Neuronal stem cell (in vitro differentiated cells): Measurements from ENCODE around the gene FHIP1A.

Experiments used
- DNase-seq: peaks from one replicate; pipeline ENCODE4 v3.0.0-alpha.2; 2013; ENCODE audit warnings: low spot score
- H2AFZ ChIP-seq: one replicate; pipeline ENCODE4 v1.6.1; 2013; ENCODE audit warnings: mild to moderate bottlenecking, low read length, inconsistent platforms
- H2AK5ac ChIP-seq: 2 replicates; pipeline ENCODE4 v1.6.1; 2013; ENCODE audit warnings: low read depth, mild to moderate bottlenecking, inconsistent platforms, low read length, moderate library complexity, mixed read lengths
- H2BK120ac ChIP-seq: 2 replicates; pipeline ENCODE4 v1.6.1; 2013; ENCODE audit warnings: low read depth, mild to moderate bottlenecking, inconsistent platforms, low read length, moderate library complexity, mixed read lengths
- H2BK12ac ChIP-seq: one replicate; pipeline ENCODE4 v1.6.1; 2013; ENCODE audit warnings: low read length, inconsistent platforms
- H2BK15ac ChIP-seq: 2 replicates; pipeline ENCODE4 v1.6.1; 2013; ENCODE audit warnings: mild to moderate bottlenecking, low read length, inconsistent platforms, mixed read lengths
- H2BK5ac ChIP-seq: one replicate; pipeline ENCODE4 v1.6.1; 2013; ENCODE audit warnings: inconsistent platforms, mild to moderate bottlenecking, low read length, moderate library complexity
- H3K14ac ChIP-seq: one replicate; pipeline ENCODE4 v1.6.1; 2013; ENCODE audit warnings: low read length, inconsistent platforms
- H3K18ac ChIP-seq: 2 replicates; pipeline ENCODE4 v1.6.1; 2013; ENCODE audit warnings: low read length, inconsistent platforms
- H3K23ac ChIP-seq: 2 replicates; pipeline ENCODE4 v1.6.1; 2013; ENCODE audit warnings: low read depth, mild to moderate bottlenecking, mixed read lengths, low read length, inconsistent platforms; ENCODE audit not compliant: poor library complexity
- H3K27ac ChIP-seq: replicated peaks from 3 replicates; pipeline ENCODE4 v1.5.1; 2013; ENCODE audit warnings: low read length, inconsistent platforms
- H3K27me3 ChIP-seq, 3 experiments: 2 replicates each; pipeline ENCODE4 v1.6.1; 2013; ENCODE audit warnings: low read length in 3 of 3, mild to moderate bottlenecking in 2 of 3, inconsistent platforms in 1 of 3, low read depth in 1 of 3, mixed read lengths in 1 of 3, moderate library complexity in 1 of 3; ENCODE audit not compliant: control insufficient read depth in 3 of 3, insufficient read depth in 3 of 3
- H3K36me3 ChIP-seq, 2 donors: replicated peaks in 1 of 2; 2 replicates each; pipeline ENCODE4 v1.6.1; 2013; ENCODE audit warnings: low read length in 2 of 2; ENCODE audit not compliant: control insufficient read depth in 2 of 2, insufficient read depth in 2 of 2
- H3K4ac ChIP-seq: 2 replicates; pipeline ENCODE4 v1.6.1; 2013; ENCODE audit warnings: inconsistent platforms, mild to moderate bottlenecking, low read length, moderate library complexity
- H3K4me1 ChIP-seq, 2 donors: 1 replicate in 1 of 2; 2 replicates in 1 of 2; pipeline ENCODE4 v1.6.1; 2013; ENCODE audit warnings: low read length in 2 of 2, low read depth in 1 of 2; ENCODE audit not compliant: control insufficient read depth in 2 of 2, insufficient read depth in 1 of 2
- H3K4me2 ChIP-seq: one replicate; pipeline ENCODE4 v1.6.1; 2013; ENCODE audit warnings: mild to moderate bottlenecking, low read length, inconsistent platforms; ENCODE audit not compliant: insufficient read depth, poor library complexity, severe bottlenecking
- H3K4me3 ChIP-seq, 2 donors: 2 replicates each; pipeline ENCODE4 v1.5.1; 2013; ENCODE audit warnings: low read length in 2 of 2, mild to moderate bottlenecking in 2 of 2, inconsistent platforms in 1 of 2, moderate library complexity in 1 of 2
- H3K79me1 ChIP-seq: one replicate; pipeline ENCODE4 v1.6.1; 2013; ENCODE audit warnings: low read depth, mild to moderate bottlenecking, inconsistent platforms, low read length, moderate library complexity
- H3K9ac ChIP-seq: one replicate; pipeline ENCODE4 v1.6.1; 2013; ENCODE audit warnings: mild to moderate bottlenecking, low read depth, low read length, inconsistent platforms; ENCODE audit not compliant: poor library complexity
- H3K9me3 ChIP-seq, 2 donors: replicated peaks in 1 of 2; 2 replicates each; pipeline versions ENCODE3 to v1.6.1; 2013; ENCODE audit warnings: low read length in 2 of 2, mild to moderate bottlenecking in 2 of 2, inconsistent platforms in 1 of 2, low read depth in 1 of 2, mixed read lengths in 1 of 2, moderate library complexity in 1 of 2; ENCODE audit not compliant: control insufficient read depth in 2 of 2, insufficient read depth in 1 of 2
- H4K8ac ChIP-seq: one replicate; pipeline ENCODE4 v1.6.1; 2013; ENCODE audit warnings: low read depth, mild to moderate bottlenecking, inconsistent platforms, low read length, moderate library complexity
- H4K91ac ChIP-seq: one replicate; pipeline ENCODE4 v1.6.1; 2013; ENCODE audit warnings: low read length, low read depth, mild to moderate bottlenecking, inconsistent platforms; ENCODE audit not compliant: poor library complexity
- WGBS, 2 donors: extraction: QIAGEN DNeasy Blood & Tissue Kit; methylation state at CpG; one replicate each; pipeline ENCODE4 v1.1.7; 2013; ENCODE audit warnings: missing lambda C conversion rate in 2 of 2, mixed read lengths in 1 of 2; ENCODE audit not compliant: insufficient read length in 2 of 2, insufficient replicate concordance in 1 of 2; ENCODE audit errors: extremely low coverage in 2 of 2; 5-methylcytosine and 5-hydroxymethylcytosine counted together

FHIP1A gene

DNA sequence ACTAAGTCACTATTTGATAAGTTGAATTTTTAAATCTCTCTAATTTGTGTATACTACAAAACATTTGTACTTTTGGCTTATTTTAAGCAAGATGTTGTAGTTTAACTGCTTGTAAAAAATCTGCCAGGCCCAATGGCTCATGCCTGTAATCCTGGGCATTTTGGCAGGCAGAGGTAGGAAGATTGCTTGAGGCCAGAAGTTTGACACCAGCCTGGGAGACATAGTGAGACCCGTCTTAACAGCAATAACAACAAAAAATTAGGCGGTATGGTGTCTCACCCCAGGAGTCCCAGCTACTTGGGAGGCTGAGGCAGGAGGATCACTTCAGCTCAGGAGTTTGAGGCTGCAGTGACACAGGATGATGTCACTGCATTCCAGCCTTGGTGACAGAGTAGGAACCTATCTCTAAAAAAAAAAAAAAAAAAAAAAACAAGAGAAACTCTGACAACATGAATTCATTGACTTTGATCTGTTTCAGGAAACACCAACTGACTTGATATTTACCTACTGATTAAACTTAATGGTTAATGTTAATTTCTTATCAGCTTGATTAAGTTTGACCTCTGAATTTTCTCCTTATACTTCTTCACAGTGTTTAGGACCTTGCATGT lies 8.9 kb downstream of the FHIP1A start:
- H3K9ac ChIP-seq = no peak overlapping the region
- no peak overlapping the region for H3K4ac ChIP-seq
- no peak overlapping the region for H3K14ac ChIP-seq
- no peak overlapping the region for H3K4me2 ChIP-seq
- H2BK15ac ChIP-seq = no peak overlapping the region
- H3K36me3 ChIP-seq = no peaks in the 10 kb centered on the region
- H4K8ac ChIP-seq = no peak overlapping the region
- no peak overlapping the region for H2BK5ac ChIP-seq
- H3K9me3 ChIP-seq = no peaks in the 10 kb centered on the region
- no peak for DNase-seq
- H2AFZ ChIP-seq = no peak overlapping the region
- no peak overlapping the region for H2BK12ac ChIP-seq
- no peaks in the 10 kb centered on the region for H3K4me1 ChIP-seq
- no peak overlapping the region for H2BK120ac ChIP-seq
- H3K27ac ChIP-seq = no peak overlapping the region
- H4K91ac ChIP-seq = no peak overlapping the region
- peaks cover 0 to 2% (median 0%) of the 10 kb centered on the region in 3 experiments for H3K27me3 ChIP-seq
- H3K4me3 ChIP-seq = no peak overlapping the region
- H2AK5ac ChIP-seq = no peak overlapping the region
- H3K79me1 ChIP-seq = no peaks in the 10 kb centered on the region
- H3K23ac ChIP-seq = no peak overlapping the region
- WGBS, 2 donors = no CpG with 5 or more reads among the region's 2 CpGs
- no peak overlapping the region for H3K18ac ChIP-seq

DNA sequence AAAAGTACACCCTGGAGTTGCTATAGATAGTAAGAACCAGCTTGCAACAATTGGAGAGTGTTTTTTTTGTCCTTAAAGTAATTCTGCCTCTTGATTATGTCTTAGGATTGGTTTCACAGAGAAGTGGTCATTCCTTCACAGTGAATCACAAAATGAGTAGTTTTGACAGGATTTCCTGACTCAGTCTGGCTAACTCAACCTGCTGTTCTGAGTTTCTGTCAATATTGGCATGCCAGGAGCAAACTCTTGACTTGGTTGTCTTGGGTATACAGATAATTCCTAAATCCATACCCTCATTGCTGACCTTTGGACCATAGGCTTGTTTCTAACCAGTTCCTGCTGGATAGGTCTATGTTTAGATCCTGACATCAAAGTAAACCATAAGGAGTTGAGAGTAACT lies 9.4 kb downstream of the FHIP1A start:
- Histone ChIP-seq H2BK5ac (no peak overlapping the region), H2AFZ (no peak overlapping the region), H3K27ac (no peak overlapping the region), H3K4me1 (no peaks in the 10 kb centered on the region), H3K36me3 (no peaks in the 10 kb centered on the region), H3K4me3 (no peak overlapping the region), H4K91ac (no peak overlapping the region), H3K9me3 (no peaks in the 10 kb centered on the region), H4K8ac (no peak overlapping the region), H2BK120ac (no peak overlapping the region), H3K79me1 (no peaks in the 10 kb centered on the region), H2BK15ac (no peak overlapping the region), H3K9ac (no peak overlapping the region), H2AK5ac (no peak overlapping the region), H3K27me3 (peaks cover 0 to 2% (median 0%) of the 10 kb centered on the region in 3 experiments), H3K4ac (no peak overlapping the region), H3K23ac (no peak overlapping the region), H3K14ac (no peak overlapping the region), H3K4me2 (no peak overlapping the region), H3K18ac (no peak overlapping the region), H2BK12ac (no peak overlapping the region)
- DNase-seq = no peak

DNA sequence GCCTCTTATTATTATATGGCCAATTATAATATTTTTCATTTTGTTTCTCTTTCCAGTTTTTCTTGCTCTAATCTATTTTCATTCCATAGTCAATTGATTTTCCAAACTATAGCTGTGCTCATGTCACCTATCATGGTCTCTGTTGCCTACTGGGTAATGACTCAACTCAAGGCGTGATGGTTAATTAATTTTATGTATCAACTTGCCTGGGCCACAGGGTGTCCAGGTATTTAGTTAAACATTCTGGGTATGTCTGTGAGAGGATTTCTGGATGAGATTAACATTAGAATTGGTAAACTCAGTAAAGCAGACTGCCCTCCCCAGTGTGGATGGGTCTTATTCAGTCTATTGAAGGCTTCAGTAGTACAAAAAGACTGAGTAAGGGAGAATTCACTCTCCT lies 9.9 kb downstream of the FHIP1A start:
- no peak overlapping the region for H2BK5ac ChIP-seq
- no CpG with 5 or more reads among the region's 1 CpG for WGBS, 2 donors
- H2BK15ac ChIP-seq = no peak overlapping the region
- H3K9ac ChIP-seq = no peak overlapping the region
- H3K23ac ChIP-seq = no peak overlapping the region
- no peak overlapping the region for H2BK12ac ChIP-seq
- H3K27me3 ChIP-seq = peaks cover 0 to 2% (median 0%) of the 10 kb centered on the region in 3 experiments
- no peak overlapping the region for H3K27ac ChIP-seq
- no peak overlapping the region for H2AK5ac ChIP-seq
- no peaks in the 10 kb centered on the region for H3K9me3 ChIP-seq
- no peak for DNase-seq
- H2BK120ac ChIP-seq = no peak overlapping the region
- no peak overlapping the region for H4K8ac ChIP-seq
- no peak overlapping the region for H3K14ac ChIP-seq
- no peak overlapping the region for H3K4ac ChIP-seq
- H3K4me3 ChIP-seq = no peak overlapping the region
- H3K18ac ChIP-seq = no peak overlapping the region
- H3K36me3 ChIP-seq = no peaks in the 10 kb centered on the region
- no peak overlapping the region for H4K91ac ChIP-seq
- no peak overlapping the region for H2AFZ ChIP-seq
- no peaks in the 10 kb centered on the region for H3K4me1 ChIP-seq
- H3K79me1 ChIP-seq = no peaks in the 10 kb centered on the region
- H3K4me2 ChIP-seq = no peak overlapping the region

DNA sequence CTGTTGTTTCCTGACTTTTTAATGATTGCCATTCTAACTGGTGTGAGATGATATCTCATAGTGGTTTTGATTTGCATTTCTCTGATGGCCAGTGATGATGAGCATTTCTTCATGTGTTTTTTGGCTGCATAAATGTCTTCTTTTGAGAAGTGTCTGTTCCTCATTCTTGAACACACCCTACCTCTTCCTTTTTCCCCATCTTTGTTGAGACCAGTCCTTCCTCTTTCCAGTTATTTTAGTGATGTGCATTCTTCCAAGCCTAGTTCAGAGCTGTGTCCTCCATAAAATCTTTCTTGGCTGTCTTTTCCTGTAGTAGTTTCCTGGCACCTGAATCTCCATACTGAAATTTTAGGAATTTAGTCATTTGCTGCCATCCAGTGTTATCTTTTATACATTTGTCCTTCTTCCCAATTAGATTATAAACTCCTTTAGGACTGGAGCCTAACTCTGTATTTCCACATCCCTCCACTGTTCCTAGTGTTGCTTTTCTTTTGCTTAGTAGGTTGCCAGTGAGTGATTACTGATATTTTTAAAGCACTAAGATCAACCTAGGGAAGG lies 11.4 kb downstream of the FHIP1A start:
- Histone ChIP-seq H4K8ac (no peak overlapping the region), H3K14ac (no peak overlapping the region), H3K4me3 (no peak overlapping the region), H3K23ac (no peak overlapping the region), H2AFZ (no peak overlapping the region), H3K79me1 (no peaks in the 10 kb centered on the region), H4K91ac (no peak overlapping the region), H2BK120ac (no peak overlapping the region), H3K4me2 (no peak overlapping the region), H2BK5ac (no peak overlapping the region), H3K27me3 (peaks cover 0 to 2% (median 0%) of the 10 kb centered on the region in 3 experiments), H3K9ac (no peak overlapping the region), H3K36me3 (no peaks in the 10 kb centered on the region), H2BK12ac (no peak overlapping the region), H3K9me3 (no peaks in the 10 kb centered on the region), H2AK5ac (no peak overlapping the region), H3K27ac (no peak overlapping the region), H3K4ac (no peak overlapping the region), H3K18ac (no peak overlapping the region), H2BK15ac (no peak overlapping the region), H3K4me1 (no peaks in the 10 kb centered on the region)
- no peak for DNase-seq
